HG02938 (cell line): Measurements from ENCODE around the gene TEX36.
A peak's percentile ranks its signal among the peaks of the same experiment; 100 is the strongest.
"Not testable (repeated sequence)": the region's sequence is repeated elsewhere in the genome, so short reads cannot be mapped to it uniquely, and the experiment has no call there.

Experiments used
- ATAC-seq: cut with Tn5 transposase; IDR thresholded peaks from one replicate; pipeline ENCODE4 v1.9.1; 2021; ENCODE audit warnings: mild to moderate bottlenecking, moderate library complexity; ENCODE audit not compliant: unreplicated experiment

Gene TEX36, protein sequence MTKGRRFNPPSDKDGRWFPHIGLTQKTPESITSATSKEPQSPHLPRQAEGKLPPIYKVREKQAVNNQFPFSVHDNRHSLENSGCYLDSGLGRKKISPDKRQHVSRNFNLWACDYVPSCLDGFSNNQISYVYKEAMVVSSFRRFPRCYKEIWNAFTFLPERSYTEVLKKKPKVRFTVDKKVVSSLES

DNA sequence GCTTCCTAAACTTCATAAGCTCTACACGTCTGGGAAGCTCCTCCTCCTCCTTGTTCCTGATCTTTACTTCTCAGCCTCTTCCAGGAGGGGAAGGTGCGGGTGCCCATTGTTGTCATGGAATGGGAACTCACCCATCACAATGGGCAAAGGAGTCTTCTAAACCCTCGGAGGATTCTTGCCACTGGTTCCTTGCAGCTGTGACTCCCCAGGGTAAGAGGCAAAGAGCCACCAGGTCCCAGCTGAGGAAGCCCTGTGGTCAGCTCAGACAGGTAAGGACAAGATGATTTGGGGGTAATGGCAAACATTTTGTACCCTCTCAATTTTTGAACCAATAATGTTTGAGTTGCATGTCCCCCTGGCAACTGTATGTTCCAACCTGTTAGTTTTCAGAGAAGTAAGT lies at the start of gene TEX36:
Gene TEX36 (minus strand): TSS at position 101 of the 400 bp plus-strand sequence. CDS start 174 bp downstream, outside the sequence.
- no peak for ATAC-seq

DNA sequence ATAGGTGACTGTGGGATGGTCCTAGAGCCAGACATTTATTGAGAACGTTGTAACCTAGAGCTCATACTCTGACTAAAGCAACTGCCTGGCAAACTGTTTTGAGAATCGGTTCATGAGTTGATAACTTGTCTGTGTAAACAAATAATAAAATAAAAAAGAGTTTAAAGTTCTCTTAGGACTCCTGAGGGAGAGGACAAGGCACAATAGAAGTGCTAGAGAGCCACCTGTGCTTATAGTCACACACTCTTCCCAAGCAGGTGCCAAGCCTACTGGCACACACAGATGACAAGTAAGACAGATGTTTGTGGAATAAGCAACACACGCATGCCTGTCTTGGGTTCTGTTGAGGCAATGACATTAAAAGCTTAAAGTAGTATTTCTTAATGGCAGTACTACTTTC lies 44.5 kb upstream of the TEX36 start:
- ATAC-seq = no peak

DNA sequence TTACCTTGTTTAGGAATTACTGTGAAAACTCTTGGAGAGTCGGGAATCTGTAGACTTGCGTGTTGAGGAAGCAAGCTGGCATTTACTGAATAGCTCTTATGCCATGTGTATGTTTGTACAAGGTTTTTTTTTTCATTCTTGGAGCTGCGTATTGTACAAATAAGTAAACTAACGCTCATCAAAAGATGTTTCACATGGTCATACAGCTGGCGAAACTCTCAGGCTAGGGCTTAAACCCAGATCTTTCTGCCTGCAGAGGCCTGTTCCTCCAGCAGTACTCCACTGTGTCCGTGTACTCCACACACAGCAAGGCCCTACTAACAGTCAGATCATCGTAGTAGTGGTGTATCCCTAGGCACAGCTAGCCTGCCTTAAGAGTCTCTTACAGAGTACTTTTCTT lies 44.0 kb upstream of the TEX36 start:
- ATAC-seq = no peak

DNA sequence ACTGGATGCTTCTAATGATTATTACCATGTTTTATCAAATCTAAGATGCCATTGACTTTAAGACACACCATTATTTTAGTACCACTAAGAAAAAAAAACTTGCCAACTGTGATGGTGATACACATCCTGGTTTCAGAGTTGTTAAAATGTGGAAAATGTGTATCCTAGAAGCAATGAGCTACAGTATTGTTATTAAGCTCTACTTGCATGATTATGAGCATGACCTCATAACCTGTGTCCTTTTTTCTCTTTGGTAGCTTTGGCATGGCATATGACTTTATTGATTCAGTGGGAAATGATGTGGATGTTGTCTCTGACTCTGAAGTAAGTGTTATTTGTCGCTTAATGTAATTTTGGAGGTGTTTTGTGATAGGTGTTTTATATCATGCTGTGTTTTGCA lies 39.8 kb upstream of the TEX36 start:
- ATAC-seq = no peak

DNA sequence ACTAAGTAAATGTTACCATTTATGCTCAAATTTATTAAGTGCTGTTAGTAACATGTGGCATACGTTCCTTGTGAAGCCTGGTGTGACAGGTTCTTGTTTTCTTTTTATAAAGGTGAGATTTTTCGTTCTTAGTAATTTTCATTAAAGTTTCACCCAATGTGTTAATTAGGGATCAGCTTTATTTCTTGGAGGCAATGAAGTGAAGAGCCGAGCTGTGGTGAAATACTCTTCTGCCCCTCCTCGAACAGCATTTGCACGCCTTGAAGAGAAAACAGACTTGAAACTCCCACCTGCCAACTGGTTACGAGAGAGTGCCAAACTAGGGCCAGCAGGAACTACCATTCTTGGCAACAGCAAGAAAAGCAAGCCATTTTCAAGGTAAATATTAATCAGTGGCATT lies 38.1 kb upstream of the TEX36 start:
- ATAC-seq = peak; percentile 23

DNA sequence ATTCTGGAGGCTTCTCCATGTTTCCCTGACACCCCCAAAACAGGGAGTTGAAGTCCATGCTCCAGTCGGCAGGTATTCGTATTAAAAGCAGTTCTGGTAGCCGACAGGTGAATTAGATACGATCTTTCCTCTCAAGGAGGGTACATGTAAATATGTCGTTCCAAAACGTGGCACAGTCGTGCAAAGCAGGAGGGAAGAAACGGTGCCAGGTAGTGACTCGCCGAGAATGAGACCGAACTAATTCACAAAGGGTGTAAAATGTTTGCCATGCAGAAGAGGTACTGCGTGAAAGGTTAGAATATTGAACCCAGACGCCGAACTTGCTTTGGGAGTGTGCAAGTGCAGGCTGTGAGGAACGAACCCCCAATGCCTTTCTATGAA lies 37.0 kb upstream of the TEX36 start:
- no peak for ATAC-seq

DNA sequence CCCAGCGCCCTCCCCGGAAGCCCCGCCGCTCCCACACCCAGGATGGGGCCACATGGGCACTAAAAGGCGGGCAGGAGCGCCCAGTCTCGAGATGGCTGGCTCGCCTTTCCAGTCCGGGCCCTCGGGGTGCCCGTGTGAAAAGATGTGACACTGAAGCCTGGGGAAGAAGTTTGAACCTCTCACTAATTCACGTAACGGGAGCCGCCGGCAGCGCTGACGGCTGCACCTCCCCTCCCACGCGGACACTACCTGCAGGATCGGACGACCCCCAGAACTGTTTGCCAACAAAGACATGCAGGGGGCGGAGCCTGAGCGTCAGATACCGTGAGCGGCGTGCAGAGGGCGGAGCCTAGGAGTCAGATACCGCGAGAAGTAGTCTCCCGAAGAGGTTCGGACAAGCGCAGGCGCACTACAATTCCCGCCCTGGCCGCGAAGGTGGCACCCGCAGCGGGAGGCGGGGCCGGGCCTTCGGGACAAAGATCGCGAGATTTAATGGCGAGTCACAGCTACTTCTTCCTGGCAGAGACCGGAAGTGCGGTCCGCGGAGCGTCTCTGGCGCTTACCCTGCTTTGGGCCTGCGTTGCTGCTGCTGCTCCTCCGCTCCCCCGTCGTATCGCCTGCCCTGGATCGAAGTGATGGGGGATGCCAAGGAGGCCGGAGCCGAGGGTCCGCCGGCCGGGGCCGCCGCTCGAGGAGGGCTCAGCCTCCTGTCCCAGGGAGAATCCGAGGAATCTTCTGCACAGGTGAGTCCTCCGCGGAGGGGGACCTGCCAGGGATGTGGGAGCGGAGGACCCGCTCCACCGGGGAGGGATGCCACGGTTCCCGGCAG lies 36.4 kb upstream of the TEX36 start, which contains the start of gene EDRF1:
Gene EDRF1 (plus strand): TSS at position 537 of the 829 bp plus-strand sequence. CDS start 99 bp downstream, at position 636.
- peak; percentile 89 for ATAC-seq

DNA sequence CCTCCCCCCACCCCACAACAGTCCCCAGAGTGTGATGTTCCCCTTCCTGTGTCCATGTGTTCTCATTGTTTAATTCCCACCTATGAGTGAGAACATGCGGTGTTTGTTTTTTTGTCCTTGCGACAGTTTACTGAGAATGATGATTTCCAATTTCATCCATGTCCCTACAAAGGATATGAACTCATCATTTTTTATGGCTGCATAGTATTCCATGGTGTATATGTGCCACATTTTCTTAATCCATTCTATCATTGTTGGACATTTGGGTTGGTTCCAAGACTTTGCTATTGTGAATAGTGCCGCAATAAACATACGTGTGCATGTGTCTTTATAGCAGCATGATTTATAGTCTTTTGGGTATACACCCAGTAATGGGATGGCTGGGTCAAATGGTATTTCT lies 31.8 kb upstream of the TEX36 start:
- not testable (repeated sequence) for ATAC-seq

DNA sequence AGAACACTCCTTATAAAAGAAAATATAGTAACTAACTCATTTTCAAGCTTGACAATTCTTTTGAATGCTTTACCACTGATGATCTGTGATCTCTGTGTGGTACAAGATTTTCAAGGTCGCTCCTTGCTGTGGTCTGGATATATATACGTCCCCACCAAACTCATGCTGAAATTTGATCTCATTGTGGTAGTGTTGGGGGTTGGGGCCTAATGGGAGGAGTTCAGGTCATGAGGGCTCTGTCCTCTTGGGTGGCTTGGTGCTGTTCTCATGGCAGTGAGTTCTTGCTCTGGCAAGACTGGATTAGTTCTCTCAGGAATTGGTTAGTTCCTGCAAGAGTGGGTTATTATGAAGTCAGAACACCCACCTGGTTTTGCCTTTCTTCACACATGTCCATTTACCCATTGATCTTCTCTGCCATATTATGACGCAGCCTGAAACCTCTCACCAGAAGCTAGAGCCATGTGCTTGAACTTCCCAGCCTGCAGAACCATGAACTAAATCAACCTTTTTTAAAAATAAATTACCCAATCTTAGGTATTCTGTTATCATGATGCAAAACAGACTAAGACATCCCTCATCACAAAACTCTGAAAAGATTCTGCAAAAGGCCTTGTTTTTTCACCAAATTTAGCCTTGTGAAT lies 28.3 kb upstream of the TEX36 start:
- no peak for ATAC-seq

DNA sequence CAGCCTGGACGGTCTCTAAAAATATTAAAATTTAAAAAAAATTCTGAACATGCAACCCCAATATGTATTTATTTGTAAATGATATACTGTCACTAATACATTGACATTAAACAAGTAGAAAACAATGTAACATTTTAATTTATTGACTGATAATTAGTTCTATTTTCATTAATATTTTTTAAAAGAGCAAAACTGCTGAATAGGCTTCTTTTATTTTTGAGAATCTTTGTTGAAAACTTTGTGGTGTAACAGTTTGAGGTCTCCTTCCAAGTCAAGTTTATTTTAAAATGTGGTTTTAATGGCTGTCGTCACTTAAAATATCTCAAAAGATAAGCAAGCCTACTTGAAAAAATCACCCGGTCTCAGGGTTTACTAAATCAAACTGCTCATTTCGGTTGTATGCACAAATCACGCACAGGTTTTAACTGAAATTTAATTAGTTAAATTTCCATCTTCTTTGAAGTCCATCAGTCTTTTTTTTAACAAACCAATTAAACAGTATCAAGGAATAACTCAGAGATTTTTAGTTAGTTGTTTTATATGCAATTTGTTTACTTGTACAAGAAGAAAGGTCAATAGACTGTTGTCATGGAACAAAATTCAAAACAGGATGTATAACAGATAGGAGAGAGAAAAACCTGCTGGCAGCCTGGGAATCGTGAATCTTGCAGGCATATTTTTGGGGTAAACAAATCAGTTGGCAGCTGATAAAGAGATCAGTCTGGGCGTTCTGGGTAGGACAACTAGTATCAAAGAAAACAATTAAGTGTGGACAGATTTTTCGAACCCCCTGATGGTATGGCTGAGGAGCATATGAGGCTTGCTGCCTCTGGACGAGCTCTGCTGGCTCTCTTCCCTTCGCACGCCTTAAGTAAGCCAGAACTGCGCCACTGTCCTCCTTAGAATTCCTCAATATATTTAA lies 26.9 kb upstream of the TEX36 start:
- ATAC-seq = no peak

DNA sequence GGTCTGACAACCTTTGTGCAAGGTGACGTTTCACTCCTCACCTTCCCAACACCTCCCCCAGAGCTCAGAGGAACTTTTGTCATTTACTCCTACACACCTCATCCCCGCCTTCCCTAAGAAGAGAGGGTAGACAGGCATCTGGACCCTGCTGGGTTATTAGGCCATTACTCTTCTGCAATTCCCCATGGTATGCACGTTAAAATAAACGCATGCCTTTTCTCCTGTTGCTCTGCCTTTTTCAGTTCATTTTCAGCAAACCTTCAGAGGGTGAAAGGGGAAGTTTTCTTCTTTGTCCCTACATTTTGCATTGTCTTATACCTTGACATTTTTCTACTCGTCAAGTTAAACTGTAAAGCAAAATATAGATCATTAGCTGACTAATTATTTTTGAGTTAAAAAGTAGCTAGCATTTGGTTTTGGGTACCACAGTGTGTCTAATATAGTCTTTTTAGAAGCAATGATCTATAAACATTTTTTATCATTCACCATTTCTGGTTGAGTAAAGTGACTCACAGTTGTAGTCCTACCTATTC lies 26.1 kb upstream of the TEX36 start:
- peak; percentile 33 for ATAC-seq

DNA sequence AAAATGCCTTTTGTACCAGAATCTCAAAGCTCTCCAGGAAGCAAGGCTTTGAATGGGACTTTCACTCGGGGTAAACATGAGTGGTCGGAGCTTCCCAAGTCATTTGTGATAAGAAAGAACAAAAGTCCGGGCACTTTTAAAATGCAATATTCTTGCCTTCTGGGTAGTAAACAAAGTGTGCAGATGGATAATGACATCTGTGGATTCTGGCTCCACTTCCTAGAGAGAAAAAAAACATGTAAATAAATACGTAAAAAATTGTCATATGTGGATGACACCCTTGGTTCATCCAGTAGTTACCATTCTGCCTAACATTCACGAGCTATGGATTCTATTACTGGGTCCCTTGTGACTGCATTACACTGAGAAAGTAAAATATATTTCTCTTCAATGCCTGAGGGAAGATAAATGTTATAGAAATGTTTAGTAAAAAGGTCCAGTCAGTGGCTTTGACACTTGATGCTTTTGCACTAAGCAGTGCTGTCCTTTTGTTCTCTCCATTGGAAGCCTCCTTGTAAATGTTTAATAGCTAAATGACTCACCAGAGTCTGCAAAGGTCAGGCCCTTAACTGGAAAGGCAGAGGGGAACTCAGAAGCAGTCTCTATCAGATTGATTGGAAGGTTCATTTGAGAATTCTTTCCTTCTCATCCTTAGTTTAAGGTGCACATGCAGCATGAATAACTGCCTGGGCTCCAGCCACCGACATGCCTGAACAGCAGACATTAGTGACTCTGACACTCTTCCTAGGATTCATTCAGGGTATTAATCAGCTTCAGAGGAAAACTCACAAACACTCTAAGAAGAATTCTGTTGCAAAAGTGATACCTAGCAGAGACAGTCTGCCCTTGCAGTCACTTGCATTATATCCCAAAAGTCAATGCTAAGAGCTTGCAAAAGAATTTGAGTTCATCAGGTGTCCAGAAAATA lies 24.8 kb upstream of the TEX36 start:
- no peak for ATAC-seq

DNA sequence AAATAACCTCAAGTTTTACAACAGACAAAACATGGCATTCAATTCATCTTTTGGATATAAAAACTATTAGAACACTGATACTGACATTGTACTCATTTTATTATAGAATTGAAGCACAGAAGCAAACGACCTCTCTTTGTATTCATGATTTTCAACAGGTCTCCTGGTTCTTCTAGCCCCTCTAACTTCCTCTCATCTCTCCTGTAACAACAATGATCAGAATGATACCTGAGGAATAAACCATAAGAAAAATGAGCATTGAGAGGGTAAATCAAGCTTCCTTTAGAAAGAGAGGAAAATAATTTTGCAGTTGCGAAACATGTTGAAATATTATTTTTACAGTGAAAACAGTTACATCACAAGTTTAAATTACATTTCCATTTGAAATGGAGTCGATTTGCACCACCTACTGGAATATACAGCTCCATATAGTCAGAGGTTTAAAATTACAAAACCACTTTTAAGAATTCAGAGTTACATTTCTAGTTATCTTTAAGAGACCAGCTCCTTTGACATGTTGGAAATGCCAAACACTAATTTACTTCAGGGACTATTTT lies 17.5 kb upstream of the TEX36 start:
- ATAC-seq = no peak

DNA sequence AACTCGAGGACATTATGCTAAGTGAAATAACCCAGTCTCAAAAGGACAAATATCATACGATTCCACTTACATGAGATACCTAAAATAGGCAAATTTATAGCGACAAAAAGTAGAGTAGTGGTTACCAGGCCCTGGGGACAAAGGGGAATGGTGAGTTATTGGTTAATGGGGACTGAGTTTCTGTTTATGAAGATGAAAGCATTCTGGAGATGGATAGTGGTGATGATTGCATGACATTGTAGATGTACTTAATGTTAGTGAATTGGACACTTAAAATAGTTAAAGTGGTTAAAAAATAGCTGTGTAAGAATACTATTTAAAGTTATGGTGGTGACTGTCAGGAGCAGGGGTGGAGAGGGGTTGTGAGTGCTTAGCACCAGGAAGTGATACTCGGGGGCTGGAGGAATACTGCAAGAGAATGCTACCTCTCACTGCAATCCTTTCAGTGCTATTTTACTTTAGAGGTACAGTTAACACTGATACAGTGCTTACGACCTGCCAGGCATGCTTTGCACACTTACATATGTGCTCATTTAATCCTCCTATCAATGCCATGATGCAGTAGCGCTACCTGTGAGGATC lies 16.7 kb upstream of the TEX36 start:
- ATAC-seq = no peak

DNA sequence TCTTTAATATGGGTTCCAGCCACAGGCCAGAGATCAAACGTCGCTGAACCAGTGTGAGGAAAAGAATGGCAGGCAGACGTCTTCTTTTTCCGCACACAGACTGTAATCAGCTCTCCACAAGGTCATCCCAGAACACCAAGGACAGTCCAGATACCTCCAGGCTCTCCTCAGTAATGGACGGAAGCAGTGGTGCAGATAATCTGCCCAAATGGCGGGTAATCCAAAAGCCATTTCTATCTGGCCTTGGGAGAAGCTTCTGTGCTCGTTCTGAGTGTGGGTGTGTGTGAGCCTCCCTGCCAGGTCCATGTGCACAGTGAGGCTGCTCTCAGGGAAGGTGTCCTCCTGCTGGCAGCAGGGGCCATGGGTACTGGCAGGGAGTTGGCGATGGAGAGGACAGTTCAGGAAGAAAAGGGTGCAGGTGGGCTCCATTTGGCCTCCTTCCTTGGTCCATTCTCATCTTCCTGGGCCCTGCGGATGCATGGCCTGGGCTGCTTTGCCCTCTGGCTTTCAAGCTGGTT lies 15.6 kb upstream of the TEX36 start:
- ATAC-seq = no peak

DNA sequence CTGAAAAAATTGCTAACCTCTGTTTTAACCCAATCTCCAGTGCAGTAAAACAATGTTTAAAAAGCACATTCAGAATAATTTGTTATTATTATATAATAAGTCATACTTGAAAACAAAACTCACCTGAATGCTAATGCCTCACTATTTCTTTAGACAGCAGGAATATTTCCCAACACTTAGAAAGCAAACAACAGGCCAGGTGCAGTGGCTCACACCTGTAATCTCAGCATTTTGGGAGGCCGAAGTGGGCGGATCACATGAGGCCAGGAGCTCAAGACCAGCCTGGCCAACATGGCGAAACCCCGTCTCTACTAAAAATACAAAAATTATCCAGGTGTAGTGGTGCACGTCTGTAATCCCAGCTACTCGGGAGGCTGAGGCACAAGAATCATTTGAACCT lies 13.9 kb upstream of the TEX36 start:
- not testable (repeated sequence) for ATAC-seq

DNA sequence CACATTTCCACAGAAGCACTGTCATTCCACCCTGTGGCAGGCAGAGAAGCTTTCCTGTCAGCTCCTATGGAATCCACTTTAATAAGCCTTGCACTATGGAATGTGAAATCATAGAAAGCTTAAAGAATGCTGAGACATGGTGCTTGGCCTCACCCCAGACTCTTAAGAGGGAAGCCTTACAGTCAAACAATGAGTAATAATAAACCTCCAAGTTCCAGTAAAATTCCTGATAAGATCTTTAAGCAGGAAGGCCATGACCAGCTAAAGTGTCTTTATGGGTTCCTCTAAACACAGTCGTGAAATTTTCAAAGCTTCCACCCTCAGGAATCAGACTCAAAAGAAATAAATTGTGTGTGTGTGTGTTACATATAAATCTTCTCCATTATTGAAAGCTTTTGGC lies 11.9 kb upstream of the TEX36 start:
- ATAC-seq = no peak

DNA sequence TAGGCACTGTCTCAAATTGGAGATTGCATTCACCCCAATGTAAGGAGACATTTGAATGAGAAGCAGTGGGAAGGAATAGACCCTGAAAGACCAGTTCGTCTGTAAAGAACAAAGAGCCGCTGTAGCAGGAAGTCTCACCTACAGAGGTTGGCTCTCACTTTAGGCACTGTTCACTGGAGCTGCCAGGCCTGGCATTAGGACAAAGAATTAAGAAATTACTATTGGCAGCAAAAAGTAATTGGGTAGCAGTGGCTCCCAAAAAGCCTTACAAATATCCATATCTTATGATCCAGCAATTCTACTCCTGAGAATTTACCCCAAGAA lies 10.5 kb upstream of the TEX36 start:
- ATAC-seq = no peak
